ENCODE measurements around the gene CACNA1D.

Gene CACNA1D

GRCh38 chr3:53792866-53793265 lies 298.5 kb downstream of the CACNA1D start:
- TF ChIP-seq CTCF (conservative IDR thresholded peaks at IDR 0.05; ENCODE audit: low read depth) = no peak
- no peak for DNase-seq (ENCODE audit: low spot score)
- ChIA-PET POLR2A (ENCODE audit: low non-redundant PET) (no interaction called here), CTCF (no interaction called here)
- H3K27ac ChIP-seq = no peak overlapping the region

DNA sequence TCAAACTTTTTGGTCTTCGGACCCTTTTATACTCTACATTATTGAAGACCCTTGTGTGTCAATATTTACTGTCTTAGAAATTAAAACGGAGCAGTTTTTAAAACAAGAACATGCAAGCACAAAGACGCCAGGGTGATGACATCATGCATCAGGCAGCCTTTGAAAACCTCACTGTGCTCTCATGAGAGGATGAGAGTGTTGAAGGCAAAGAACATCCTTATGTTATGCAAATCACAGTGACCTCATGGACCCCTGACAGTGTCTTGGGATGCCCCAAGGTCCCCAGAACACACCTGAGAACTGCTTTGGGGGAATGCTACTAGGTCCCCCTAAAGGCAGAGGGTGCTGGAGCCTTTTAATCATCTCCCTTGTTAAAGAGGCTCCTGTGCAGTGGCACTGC lies 300.2 kb downstream of the CACNA1D start:
- no peak for DNase-seq (ENCODE audit: low spot score)
- ChIA-PET CTCF (no interaction called here), POLR2A (ENCODE audit: low non-redundant PET) (no interaction called here)
- H3K27ac ChIP-seq = no peak overlapping the region
- no peak for TF ChIP-seq CTCF (conservative IDR thresholded peaks at IDR 0.05; ENCODE audit: low read depth)

- no peak for TF ChIP-seq CTCF (conservative IDR thresholded peaks at IDR 0.05; ENCODE audit: low read depth)
- H3K27ac ChIP-seq = no peak overlapping the region
- POLR2A ChIA-PET (ENCODE audit: low non-redundant PET) = no interaction called here
- peak; percentile 48 for DNase-seq (ENCODE audit: low spot score)
- CTCF ChIA-PET = no interaction called here
Observed at GRCh38 chr3:53795176-53795575, 300.8 kb downstream of the CACNA1D start.

- POLR2A ChIA-PET (ENCODE audit: low non-redundant PET) = no interaction called here
- DNase-seq (ENCODE audit: low spot score) = no peak
- CTCF ChIA-PET = no interaction called here
Observed at GRCh38 chr3:53795789-53796560, 301.6 kb downstream of the CACNA1D start.

DNA sequence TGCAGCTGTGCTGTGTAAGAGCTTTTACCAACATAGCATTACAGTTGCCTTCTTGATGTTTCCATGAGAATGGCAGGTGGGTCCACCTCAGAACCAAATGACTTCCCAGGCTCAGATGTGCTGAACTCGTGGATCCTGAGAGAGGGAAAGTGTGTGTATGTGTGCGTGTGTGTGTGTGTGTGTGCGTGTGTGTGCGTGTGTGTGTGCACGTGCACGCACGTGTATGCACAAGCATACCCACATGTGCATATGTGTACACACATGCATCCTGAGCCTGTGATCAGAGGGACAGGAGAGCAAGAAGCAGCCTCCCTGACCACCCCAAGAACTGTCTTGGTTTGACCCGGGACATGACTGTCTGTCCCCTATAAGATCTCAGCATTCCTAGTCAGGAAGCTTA lies 303.7 kb downstream of the CACNA1D start:
- CTCF ChIA-PET = no interaction called here
- POLR2A ChIA-PET (ENCODE audit: low non-redundant PET) = no interaction called here
- no peak for TF ChIP-seq CTCF (conservative IDR thresholded peaks at IDR 0.05; ENCODE audit: low read depth)

More at GRCh38 chr3:53795789-53796560, 301.6 kb downstream of the CACNA1D start:
- no peak for TF ChIP-seq CTCF (conservative IDR thresholded peaks at IDR 0.05; ENCODE audit: low read depth)
- H3K27ac ChIP-seq = no peak overlapping the region

GRCh38 chr3:53799338-53799865 lies 305.0 kb downstream of the CACNA1D start:
- DNase-seq (ENCODE audit: low spot score) = no peak
- no peak overlapping the region for H3K27ac ChIP-seq
- ChIA-PET CTCF (no interaction called here), POLR2A (ENCODE audit: low non-redundant PET) (no interaction called here)
- no peak for TF ChIP-seq CTCF (conservative IDR thresholded peaks at IDR 0.05; ENCODE audit: low read depth)

More for the DNA sequence above, 303.7 kb downstream of the CACNA1D start:
- H3K27ac ChIP-seq = no peak overlapping the region
- no peak for DNase-seq (ENCODE audit: low spot score)

Measured in RWPE1 (cell line).